ENCODE data around the gene IQCH. TPM values are rescaled to one million over a fixed set of nuclear protein-coding genes. Genes with fewer than 3 reads are reported as not detected.

IQCH gene
- total RNA-seq, 4 donors from 2014 or later: 0.27 to 4.6 (median 1.1) TPM; not detected in 1

DNA sequence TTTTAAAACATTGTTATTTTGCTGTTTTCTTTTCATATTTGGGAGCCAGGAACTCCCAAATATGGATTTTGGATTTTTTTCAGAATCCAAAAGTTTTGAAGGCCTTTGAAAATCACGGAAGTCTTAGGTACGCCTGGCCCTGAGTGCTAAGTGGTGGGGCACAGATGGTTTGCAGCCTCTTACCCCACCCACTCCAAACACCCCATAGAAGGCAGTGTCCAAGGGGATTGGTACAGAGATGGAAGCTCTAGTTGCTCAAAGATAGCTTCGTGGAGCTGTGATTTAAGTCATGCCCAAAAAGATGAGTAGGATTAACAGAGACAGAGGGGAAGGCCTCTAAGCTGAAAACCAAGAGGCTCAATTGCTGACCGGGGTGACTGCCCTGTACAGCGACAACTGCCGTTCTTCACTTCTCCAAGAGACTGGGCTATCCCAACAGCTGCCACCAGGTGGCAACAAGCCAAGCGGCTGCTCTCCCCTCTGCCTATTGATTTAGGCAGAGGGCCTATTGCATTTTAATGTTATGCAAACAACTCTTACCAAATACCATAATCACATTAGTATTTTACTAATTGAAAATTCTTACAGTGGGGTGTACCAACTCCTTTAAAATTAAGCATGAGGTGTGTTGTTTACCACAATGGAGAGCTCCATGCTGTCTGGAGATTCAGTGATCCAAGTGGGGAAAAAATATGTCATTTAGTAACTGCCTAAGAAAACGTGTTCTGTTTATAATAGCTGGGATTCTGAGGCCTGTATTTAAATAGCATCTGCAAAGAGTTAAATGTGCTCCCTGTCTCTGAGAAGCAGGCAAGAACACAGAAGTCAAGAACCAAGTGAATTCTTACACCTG, 202.3 kb downstream of the IQCH start:
- ATAC-seq: no peak
- H3K36me3 ChIP-seq: peaks cover 0 to 16% of the 10 kb centered on the region in 2 donors
- 26 to 36% methylated on average over 6 of the region's 8 CpGs for WGBS, 2 donors (ENCODE audit: low coverage in 1 of 2)
- no peak overlapping the region for H3K27ac ChIP-seq
- no peak overlapping the region for H3K4me3 ChIP-seq
- peaks cover 0 to 7% (median 0%) of the 10 kb centered on the region in 3 donors for H3K4me1 ChIP-seq
- no peaks in the 10 kb centered on the region for H3K27me3 ChIP-seq
- no peaks in the 10 kb centered on the region for H3K9me3 ChIP-seq
- TF ChIP-seq POLR2A (IDR thresholded peaks at IDR 0.05): no peak
- no peak for TF ChIP-seq POLR2AphosphoS5 (IDR thresholded peaks at IDR 0.05)
- no peak for TF ChIP-seq EP300 (IDR thresholded peaks at IDR 0.05)
- TF ChIP-seq, protein P1, sequence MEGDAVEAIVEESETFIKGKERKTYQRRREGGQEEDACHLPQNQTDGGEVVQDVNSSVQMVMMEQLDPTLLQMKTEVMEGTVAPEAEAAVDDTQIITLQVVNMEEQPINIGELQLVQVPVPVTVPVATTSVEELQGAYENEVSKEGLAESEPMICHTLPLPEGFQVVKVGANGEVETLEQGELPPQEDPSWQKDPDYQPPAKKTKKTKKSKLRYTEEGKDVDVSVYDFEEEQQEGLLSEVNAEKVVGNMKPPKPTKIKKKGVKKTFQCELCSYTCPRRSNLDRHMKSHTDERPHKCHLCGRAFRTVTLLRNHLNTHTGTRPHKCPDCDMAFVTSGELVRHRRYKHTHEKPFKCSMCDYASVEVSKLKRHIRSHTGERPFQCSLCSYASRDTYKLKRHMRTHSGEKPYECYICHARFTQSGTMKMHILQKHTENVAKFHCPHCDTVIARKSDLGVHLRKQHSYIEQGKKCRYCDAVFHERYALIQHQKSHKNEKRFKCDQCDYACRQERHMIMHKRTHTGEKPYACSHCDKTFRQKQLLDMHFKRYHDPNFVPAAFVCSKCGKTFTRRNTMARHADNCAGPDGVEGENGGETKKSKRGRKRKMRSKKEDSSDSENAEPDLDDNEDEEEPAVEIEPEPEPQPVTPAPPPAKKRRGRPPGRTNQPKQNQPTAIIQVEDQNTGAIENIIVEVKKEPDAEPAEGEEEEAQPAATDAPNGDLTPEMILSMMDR (IDR thresholded peaks at IDR 0.05): peak; percentile 56 to 83 (median 68)

DNA sequence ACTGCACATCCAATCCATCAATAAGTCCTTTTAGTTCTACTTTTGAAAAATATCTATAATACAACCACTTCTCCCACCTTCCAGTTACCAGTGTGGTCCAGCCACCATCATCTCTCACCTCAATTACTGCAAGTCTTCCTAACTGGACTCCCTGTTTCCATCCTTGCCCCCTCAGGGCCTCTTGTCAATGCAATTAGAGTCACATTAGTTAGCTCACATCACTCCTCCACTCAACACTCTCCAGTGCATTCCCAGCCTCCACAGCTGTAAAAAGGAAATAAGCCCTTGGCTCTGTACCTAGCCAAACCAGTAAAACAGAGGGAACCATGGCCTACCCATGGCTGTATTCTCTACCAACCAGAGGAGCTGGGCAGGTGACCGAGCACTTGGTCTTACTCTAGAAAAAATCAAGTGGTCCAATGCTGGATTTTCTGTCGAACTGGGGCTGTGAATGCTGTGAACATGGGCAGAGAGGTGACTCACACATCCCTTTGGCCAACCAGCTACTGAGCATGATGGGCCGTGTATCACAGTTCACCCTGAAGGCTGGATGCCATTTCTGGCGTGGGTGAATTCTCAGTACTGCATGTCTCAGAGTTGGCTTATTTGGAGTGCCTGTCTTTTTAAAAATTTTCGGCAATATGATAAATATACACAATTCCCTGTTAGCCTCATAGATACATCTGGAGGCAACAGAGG, 203.9 kb downstream of the IQCH start:
- no peak overlapping the region for H3K4me3 ChIP-seq
- H3K27me3 ChIP-seq: no peaks in the 10 kb centered on the region
- H3K9me3 ChIP-seq: no peaks in the 10 kb centered on the region
- H3K4me1 ChIP-seq: peaks cover 0 to 7% (median 0%) of the 10 kb centered on the region in 3 donors
- H3K27ac ChIP-seq: no peak overlapping the region
- 72 to 89% methylated on average over 2 to 4 of the region's 5 CpGs for WGBS, 2 donors (ENCODE audit: low coverage in 1 of 2)
- TF ChIP-seq POLR2AphosphoS5 (IDR thresholded peaks at IDR 0.05) (no peak), POLR2A (IDR thresholded peaks at IDR 0.05) (no peak), EP300 (IDR thresholded peaks at IDR 0.05) (no peak)
- TF ChIP-seq, protein P1 (IDR thresholded peaks at IDR 0.05): no peak
- no peak for ATAC-seq
- peaks cover 0 to 16% of the 10 kb centered on the region in 2 donors for H3K36me3 ChIP-seq

DNA sequence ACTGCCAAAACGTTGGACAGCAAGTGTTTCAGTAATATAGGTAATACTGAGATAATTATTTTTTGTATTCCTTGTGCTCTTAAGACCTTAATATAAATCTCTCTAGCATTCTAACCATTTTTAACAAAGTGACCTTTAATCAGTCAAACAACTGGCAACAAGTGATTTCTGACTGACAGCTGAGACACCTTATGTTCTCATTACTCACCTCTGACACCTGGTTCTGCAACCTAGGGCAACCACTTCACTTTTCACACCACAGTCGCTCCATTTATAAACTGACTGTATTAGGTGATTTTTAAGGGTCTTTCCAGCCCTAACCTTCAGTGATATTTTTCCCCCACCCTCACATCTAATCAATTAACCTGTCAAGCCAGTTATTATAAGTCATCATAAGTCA, 205.9 kb downstream of the IQCH start:
- Histone ChIP-seq H3K27me3 (no peaks in the 10 kb centered on the region), H3K36me3 (peaks cover 0 to 8% of the 10 kb centered on the region in 2 donors), H3K27ac (no peak overlapping the region), H3K4me3 (no peak overlapping the region), H3K9me3 (no peaks in the 10 kb centered on the region), H3K4me1 (peaks cover 0 to 7% (median 0%) of the 10 kb centered on the region in 3 donors)
- ATAC-seq: no peak
- no peak for TF ChIP-seq POLR2A (IDR thresholded peaks at IDR 0.05)
- TF ChIP-seq, protein P1 (IDR thresholded peaks at IDR 0.05): no peak
- TF ChIP-seq EP300 (IDR thresholded peaks at IDR 0.05): no peak
- no peak for TF ChIP-seq POLR2AphosphoS5 (IDR thresholded peaks at IDR 0.05)
- 75 to 100% methylated on average over 1 to 2 of the region's 2 CpGs for WGBS, 2 donors (ENCODE audit: low coverage in 1 of 2)

GRCh38 chr15:67461735-67462134, 207.1 kb downstream of the IQCH start:
- TF ChIP-seq, protein P1 (IDR thresholded peaks at IDR 0.05): no peak
- TF ChIP-seq POLR2AphosphoS5 (IDR thresholded peaks at IDR 0.05): no peak
- TF ChIP-seq EP300 (IDR thresholded peaks at IDR 0.05): no peak
- no peak for TF ChIP-seq POLR2A (IDR thresholded peaks at IDR 0.05)
- Histone ChIP-seq H3K4me3 (no peak overlapping the region), H3K27me3 (no peaks in the 10 kb centered on the region), H3K27ac (no peak overlapping the region), H3K9me3 (no peaks in the 10 kb centered on the region), H3K36me3 (peaks cover 0 to 8% of the 10 kb centered on the region in 2 donors), H3K4me1 (peaks cover 0 to 6% (median 0%) of the 10 kb centered on the region in 3 donors)
- 90 to 92% methylated on average over 4 to 6 of the region's 6 CpGs for WGBS, 2 donors (ENCODE audit: low coverage in 1 of 2)
- no peak for ATAC-seq
